Measurements from ENCODE around the gene COG7.
"Not testable (repeated sequence)": the region's sequence is repeated elsewhere in the genome, so short reads cannot be mapped to it uniquely, and the experiment has no call there.

Gene COG7

DNA sequence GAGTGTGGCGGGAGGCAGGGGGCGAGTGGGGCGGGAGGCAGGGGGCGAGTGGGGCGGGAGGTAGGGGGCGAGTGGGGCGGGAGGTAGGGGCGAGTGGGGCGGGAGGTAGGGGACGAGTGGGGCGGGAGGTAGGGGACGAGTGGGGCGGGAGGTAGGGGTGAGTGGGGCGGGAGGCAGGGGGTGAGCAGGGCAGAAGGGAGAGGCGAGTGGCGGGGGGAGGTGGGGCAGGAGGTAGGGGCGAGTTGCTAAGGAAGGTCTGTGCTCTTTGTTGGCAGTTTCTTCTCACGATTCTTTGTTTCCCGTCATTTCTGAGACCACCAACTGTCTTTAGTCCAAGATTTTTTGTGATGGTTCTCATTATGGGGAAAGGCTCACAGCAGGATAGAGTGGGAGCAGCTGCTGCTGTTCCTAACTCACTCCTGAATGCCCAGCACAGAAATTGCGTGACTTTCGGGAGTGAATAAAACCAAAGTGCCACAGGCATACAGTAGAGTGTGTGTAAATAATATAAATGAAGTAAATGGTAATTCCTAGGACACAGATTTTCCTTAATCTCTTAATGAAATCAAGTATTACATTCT is 44.7 kb downstream of the COG7 start:
- Mint-ChIP-seq H3K4me1 (ENCODE audit: low read depth) (no peaks in the 10 kb centered on the region), H3K9me3 (ENCODE audit: low read depth) (no peaks in the 10 kb centered on the region), H3K4me3 (no peak overlapping the region), H3K36me3 (peaks cover 8% of the 10 kb centered on the region), H3K27me3 (no peaks in the 10 kb centered on the region), H3K27ac (no peak overlapping the region)

DNA sequence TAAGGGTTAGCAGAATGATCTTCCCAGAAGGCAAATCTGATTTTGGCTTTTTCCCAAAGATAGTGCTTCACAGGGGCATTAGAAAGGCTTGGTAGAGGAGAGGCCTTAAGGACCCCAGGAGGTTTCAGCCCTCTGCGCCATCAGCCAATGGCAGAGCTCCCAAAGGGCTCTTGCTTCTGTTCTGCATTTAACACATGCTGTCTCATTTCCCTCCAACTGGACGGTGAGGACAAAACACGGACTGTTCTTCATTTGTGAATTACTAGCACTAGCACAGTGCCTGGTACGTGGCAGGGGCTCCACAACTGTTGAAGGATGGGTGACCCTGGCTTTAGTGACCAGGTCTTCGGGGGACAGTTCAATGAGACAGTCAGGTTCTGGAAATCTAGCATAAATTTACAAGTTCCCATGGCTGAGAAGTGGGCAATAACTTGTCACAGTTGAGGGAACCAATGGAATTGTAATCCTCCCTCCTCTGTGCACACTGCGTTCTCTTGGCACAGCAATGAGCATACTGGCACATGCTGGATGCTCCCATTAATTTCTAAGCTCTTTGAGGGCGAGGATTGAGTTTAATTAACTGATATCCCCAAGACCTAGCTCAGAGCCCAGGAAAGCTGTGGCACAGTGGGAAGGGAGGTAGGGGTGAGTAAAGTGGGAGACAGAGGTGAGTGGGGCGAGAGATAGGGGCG is 45.4 kb downstream of the COG7 start:
- Mint-ChIP-seq H3K27ac (no peak overlapping the region), H3K9me3 (ENCODE audit: low read depth) (no peaks in the 10 kb centered on the region), H3K36me3 (peaks cover 15% of the 10 kb centered on the region), H3K4me1 (ENCODE audit: low read depth) (no peaks in the 10 kb centered on the region), H3K27me3 (no peaks in the 10 kb centered on the region), H3K4me3 (no peak overlapping the region)

DNA sequence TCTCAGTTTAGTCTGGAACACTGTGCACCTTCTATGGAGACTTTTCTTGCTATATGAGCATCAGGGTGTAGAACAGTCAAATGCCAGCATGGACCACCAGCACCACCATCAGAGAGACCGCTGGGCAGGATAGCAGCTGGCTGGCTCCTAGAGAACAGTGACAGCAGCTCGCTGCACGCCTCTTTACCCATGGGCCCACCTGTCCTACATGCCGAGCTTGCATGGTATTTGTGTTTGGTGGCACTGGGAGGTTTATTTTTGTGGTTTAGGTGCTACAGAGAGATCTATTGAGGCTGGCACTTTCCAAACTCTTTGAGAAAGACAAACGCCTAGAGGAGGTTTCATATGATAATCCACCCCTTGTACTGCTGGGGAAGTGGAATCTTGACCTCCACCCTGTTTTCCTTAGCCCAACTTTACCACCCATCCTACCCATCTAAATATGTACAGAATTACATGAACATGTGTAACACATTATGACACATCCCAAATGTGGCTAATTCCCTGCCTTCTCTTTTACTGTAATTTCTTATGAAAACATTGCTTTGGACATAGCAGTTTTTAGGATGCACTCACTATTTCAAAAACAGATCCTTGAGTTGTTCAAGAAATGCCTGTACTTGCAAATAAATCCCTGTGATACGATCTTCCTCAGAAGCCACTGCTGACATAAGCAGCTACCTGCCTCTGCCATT is 46.3 kb downstream of the COG7 start:
- Mint-ChIP-seq H3K27me3 (no peaks in the 10 kb centered on the region), H3K27ac (no peak overlapping the region), H3K4me3 (no peak overlapping the region), H3K36me3 (peaks cover 18% of the 10 kb centered on the region), H3K9me3 (ENCODE audit: low read depth) (no peaks in the 10 kb centered on the region), H3K4me1 (ENCODE audit: low read depth) (no peaks in the 10 kb centered on the region)

DNA sequence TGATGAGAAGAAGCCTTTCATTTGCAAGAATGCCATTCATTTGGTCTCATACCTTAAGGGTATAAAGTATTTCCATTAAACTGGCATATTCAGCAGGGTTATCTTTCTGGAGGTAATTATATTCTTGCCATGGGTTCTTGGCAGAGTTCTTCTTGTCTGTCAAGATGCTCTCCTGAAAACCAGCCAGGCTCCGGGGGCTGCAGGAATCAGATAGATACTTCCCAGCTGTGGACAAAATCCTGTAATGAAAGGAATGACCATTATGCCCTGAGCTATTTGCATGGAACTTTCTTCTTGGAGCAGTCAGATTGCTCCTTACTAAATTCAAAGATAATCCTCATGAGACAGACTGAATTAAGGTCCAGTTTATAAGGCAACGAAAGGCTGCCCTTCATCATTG is 47.0 kb downstream of the COG7 start:
- H3K27me3 Mint-ChIP-seq = no peaks in the 10 kb centered on the region
- no peaks in the 10 kb centered on the region for H3K4me1 Mint-ChIP-seq (ENCODE audit: low read depth)
- peaks cover 18% of the 10 kb centered on the region for H3K36me3 Mint-ChIP-seq
- H3K27ac Mint-ChIP-seq = no peak overlapping the region
- H3K4me3 Mint-ChIP-seq = no peak overlapping the region
- H3K9me3 Mint-ChIP-seq (ENCODE audit: low read depth) = no peaks in the 10 kb centered on the region

DNA sequence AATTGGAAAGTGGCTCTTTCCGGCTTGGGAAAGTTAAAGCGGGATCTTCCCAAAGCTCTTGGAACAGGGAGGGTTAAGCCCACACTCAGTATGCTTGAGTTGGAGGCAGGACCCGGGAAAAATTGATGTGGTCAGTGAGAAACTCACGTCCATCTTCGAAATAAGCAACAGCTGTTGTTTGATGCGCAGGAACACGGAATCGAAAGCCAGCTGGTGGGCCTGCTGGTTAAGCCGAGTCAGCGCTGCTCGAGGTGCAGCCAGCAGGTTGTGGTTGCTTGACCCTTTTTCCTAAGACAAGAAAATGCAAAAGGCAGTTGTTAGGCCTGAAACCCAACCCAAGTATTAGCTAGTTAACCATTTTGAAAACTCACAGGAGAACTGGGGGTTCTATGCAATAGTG is 49.4 kb downstream of the COG7 start:
- H3K27ac Mint-ChIP-seq = no peak overlapping the region
- peaks cover 23% of the 10 kb centered on the region for H3K36me3 Mint-ChIP-seq
- H3K9me3 Mint-ChIP-seq (ENCODE audit: low read depth) = no peaks in the 10 kb centered on the region
- no peaks in the 10 kb centered on the region for H3K27me3 Mint-ChIP-seq
- H3K4me1 Mint-ChIP-seq (ENCODE audit: low read depth) = no peaks in the 10 kb centered on the region
- H3K4me3 Mint-ChIP-seq = no peak overlapping the region

DNA sequence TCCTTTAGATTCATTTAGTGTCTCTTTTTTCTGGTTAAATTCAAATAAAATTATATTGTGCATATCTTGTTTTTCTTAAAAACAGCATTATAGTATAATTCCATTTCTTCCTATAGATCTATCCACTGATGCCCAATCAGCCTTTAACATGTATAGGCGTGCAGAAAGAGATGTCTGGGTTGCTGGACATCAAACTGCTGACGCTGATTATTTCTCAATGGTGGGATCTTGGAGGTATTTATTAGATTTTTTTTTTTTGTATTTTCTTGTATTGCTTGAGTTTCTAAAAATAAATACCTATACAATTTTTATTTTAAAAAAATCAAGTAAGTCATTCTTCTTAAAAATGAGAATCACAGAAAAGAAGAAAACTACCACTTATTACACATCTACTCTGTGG is 50.9 kb downstream of the COG7 start:
- H3K4me1 Mint-ChIP-seq (ENCODE audit: low read depth) = no peaks in the 10 kb centered on the region
- H3K27ac Mint-ChIP-seq = no peak overlapping the region
- H3K4me3 Mint-ChIP-seq = no peak overlapping the region
- no peaks in the 10 kb centered on the region for H3K9me3 Mint-ChIP-seq (ENCODE audit: low read depth)
- H3K36me3 Mint-ChIP-seq = peaks cover 23% of the 10 kb centered on the region
- H3K27me3 Mint-ChIP-seq = no peaks in the 10 kb centered on the region

DNA sequence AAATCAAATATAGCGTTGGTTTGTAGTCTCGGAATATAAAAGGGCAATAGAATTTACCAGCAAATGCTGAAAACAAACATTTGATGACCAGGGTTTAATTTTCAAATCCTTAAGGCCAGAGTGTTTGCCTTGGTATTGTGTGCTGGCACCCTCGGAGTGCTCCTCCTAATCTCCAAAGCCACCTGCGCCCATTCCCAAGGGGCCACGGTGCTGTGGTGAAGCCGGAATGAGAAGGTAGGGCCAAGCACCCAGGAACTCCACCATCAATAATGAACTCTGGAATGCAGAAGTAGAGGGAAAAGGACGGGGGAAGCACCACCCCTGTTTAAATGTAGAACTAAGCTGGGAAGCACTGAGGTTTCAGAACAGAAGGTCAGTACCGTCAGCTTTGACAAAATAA is 51.9 kb downstream of the COG7 start:
- Mint-ChIP-seq H3K4me1 (ENCODE audit: low read depth) (no peaks in the 10 kb centered on the region), H3K4me3 (no peak overlapping the region), H3K36me3 (peaks cover 21% of the 10 kb centered on the region), H3K27ac (no peak overlapping the region), H3K9me3 (ENCODE audit: low read depth) (no peaks in the 10 kb centered on the region), H3K27me3 (no peaks in the 10 kb centered on the region)

DNA sequence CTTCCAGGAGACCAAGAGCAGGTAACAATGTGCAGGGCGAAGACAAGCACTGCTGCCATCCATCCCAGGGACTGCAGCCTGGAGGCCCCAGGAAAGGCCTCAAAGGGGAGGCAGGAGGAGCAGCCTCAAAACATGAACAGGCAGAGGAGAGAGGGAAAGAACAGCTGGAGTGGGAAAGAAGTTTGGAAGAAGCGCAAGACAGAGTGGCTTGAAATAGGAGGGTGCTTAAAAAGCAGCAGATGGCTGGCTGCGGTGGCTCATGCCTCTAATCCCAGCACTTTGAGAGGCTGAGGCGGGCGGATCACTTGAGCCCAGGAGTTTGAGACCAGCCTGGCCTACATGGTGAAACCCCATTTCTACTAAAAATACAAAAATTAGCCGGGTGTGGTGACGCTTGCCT is 52.5 kb downstream of the COG7 start:
- not testable (repeated sequence) for H3K4me3 Mint-ChIP-seq; H3K4me1 Mint-ChIP-seq (ENCODE audit: low read depth); H3K27ac Mint-ChIP-seq; H3K27me3 Mint-ChIP-seq; H3K9me3 Mint-ChIP-seq (ENCODE audit: low read depth)
- peaks cover 21% of the 10 kb centered on the region for H3K36me3 Mint-ChIP-seq

DNA sequence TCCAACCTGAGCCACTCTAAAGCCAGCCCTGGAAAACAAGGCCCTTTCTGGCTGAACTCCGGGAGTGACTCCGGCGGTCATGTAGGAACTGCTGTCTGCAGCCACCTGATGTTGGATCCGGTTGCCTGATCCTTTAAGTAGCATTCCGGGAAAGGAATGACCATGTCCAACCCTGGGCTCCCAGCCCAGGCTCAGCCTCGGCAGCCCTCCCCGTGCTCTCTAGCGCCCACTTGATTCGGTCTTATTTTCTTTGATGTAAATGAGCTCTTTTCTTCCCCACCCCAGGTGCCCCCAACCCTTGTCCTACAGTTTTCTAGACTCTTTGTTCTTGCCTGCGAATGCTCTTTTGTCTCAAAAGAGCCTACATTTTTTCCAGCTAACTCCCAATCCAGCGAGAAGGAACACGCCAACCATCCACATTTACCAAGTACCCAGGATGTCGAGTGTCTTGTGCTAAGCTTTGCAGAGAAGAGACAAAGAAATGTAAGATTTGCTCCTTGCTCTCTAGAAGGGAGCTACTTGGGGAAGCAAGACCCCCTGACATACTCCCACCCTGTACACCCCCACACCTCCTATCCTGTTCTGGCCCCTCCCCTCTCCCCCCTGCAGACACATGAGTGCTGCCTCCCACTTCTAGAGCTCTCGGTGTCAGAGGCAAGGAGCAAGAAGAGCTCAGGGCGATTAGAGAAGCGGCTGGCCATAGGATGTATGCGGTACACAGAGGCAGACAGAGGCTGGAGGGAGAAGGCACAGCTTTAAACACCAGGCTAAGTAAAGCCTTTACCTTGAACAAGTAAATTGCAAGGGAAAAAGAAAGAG is 53.8 kb downstream of the COG7 start:
- no peaks in the 10 kb centered on the region for H3K9me3 Mint-ChIP-seq (ENCODE audit: low read depth)
- no peaks in the 10 kb centered on the region for H3K4me1 Mint-ChIP-seq (ENCODE audit: low read depth)
- no peak overlapping the region for H3K4me3 Mint-ChIP-seq

DNA sequence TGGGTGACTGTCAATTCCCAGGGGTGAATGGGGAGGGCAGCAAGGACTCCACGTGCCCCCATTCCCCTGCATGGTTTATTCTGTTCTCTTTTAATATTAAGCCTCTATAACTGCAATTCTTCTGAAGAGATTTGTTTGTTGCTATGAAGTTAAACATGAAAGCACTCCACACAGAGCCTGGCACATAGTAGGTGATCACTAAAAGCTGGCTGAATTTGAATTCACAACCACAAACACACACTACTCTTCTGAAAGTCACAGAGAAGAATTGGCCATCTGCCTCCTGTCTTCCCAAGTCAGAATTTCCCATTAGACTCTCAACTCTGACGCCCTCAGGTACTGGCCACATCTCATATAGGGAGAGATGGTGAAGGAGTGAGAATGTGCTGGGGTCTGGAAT is 55.5 kb downstream of the COG7 start:
- Mint-ChIP-seq H3K27me3 (no peaks in the 10 kb centered on the region), H3K4me1 (ENCODE audit: low read depth) (no peaks in the 10 kb centered on the region), H3K36me3 (peaks cover 9% of the 10 kb centered on the region), H3K4me3 (no peak overlapping the region), H3K27ac (no peak overlapping the region), H3K9me3 (ENCODE audit: low read depth) (no peaks in the 10 kb centered on the region)

More for the DNA sequence above, 53.8 kb downstream of the COG7 start:
- Mint-ChIP-seq H3K27ac (no peak overlapping the region), H3K36me3 (peaks cover 21% of the 10 kb centered on the region), H3K27me3 (no peaks in the 10 kb centered on the region)

DNA sequence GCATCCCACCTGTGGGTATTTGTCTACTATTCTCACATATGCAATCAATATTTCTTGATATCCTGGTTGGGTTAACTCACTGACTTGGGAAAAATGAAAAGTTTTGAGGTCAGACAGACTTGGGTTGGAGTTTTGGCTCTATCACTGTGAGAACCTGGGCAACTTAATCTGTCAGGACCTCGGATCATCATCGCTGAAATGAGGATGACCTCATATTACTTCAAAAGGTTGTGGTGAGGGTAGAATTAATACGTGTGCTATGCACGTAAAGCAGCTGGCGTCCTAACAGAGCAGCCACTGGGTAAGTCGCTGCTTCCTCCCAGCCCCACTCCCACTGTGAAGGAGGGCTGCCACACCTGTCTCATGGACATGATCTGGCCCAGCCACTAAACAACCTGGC is 57.3 kb downstream of the COG7 start:
- no peak overlapping the region for H3K27ac Mint-ChIP-seq
- H3K27me3 Mint-ChIP-seq = no peaks in the 10 kb centered on the region
- H3K9me3 Mint-ChIP-seq (ENCODE audit: low read depth) = no peaks in the 10 kb centered on the region
- H3K4me3 Mint-ChIP-seq = no peak overlapping the region
- no peaks in the 10 kb centered on the region for H3K4me1 Mint-ChIP-seq (ENCODE audit: low read depth)
- H3K36me3 Mint-ChIP-seq = peaks cover 9% of the 10 kb centered on the region

DNA sequence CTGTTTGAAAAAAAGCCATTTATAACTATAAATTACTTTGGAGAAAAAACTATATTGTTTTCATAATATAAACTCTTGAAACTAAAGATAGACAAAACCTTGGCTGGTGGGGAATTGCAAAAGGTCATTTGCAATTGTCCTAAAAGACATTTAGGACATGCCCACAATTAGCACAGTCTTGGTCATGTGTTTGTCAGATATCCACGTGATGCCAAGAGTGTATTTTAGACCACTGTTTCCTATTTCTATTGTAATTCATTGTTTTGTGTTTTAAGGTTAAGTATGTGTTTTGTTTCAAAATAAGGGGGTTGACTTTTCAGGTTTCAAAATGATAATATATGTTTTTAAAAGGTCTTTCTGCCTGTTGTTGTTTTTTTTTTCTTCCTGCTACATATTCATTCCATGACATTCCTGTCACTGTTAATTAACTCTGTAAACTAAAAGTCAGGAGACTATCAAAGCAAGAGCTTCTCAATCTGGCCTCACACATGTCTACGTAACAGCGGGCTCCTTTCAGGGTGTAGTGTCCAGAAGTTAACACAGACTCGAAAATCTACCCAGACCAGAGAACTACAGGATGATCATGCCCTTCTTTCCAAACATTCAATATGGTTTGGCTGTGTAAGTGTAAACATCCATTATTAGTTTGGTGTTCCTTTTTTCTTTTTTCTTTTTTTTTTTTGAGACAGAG is 58.7 kb downstream of the COG7 start:
- Mint-ChIP-seq H3K27ac (no peak overlapping the region), H3K36me3 (peaks cover 6% of the 10 kb centered on the region), H3K27me3 (no peaks in the 10 kb centered on the region), H3K9me3 (ENCODE audit: low read depth) (no peaks in the 10 kb centered on the region), H3K4me3 (no peak overlapping the region), H3K4me1 (ENCODE audit: low read depth) (no peaks in the 10 kb centered on the region)

DNA sequence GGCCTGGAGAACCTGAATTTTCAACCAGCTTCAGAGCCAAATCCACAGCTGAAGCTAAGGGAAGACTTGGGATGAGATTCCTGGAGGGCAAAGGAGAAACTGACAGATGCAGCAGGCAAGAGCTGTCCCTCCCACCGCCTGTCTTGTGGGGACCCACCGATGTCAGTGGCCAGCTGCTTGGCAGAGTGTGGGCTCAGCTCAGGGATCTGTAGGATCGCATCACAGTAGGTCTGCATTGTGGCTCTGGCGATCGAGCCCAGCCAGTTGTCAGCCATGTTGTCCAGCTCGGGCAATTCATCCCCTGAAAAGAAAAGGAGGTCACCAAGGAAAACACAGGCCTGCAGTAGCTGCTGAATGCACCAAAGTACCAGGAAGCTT is 60.8 kb downstream of the COG7 start:
- Mint-ChIP-seq H3K9me3 (ENCODE audit: low read depth) (no peaks in the 10 kb centered on the region), H3K27me3 (no peaks in the 10 kb centered on the region), H3K27ac (no peak overlapping the region), H3K4me3 (no peak overlapping the region), H3K4me1 (ENCODE audit: low read depth) (no peaks in the 10 kb centered on the region), H3K36me3 (peaks cover 4% of the 10 kb centered on the region)

DNA sequence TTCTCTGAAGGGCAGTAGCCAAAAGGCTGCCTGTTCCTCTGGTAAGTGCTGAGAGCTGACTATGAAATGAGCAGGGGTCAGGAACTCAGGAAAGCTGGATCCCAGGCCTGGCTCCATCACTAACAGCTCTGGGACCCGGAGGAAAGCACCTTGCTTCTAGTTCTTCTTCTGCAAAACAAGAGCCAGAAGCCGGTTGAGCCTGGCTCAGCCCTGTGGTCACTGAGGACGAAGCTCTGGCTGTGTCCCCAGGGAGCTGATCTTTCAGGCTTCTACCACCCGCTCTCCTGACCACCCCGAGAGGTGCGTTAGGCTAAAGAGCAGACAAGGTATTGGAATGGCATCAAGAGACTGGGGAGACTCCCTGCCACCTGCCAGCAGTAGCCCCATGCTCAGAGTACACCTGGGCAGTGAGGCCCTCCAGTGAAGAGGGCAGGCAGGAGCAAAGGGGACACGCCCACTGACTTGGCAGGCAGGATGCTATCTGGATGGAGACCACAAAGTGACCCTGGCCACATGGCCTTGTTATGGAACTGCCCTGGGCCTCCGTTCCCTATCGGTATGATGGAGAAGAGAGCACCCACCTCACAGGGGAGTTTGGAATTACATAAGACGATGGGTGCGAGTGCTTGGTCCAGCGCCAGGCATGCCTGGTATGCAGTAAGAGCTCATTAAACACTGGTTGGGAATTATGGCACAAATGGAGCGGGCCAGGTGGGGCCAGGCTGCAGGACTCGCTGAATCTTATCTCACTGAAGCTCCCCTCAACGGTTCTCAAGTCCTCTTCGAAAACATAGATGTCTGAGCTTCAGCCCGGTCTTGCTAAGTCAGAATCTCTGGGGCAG is 61.4 kb downstream of the COG7 start:
- H3K27me3 Mint-ChIP-seq = no peaks in the 10 kb centered on the region
- no peaks in the 10 kb centered on the region for H3K4me1 Mint-ChIP-seq (ENCODE audit: low read depth)
- no peak overlapping the region for H3K4me3 Mint-ChIP-seq
- no peaks in the 10 kb centered on the region for H3K9me3 Mint-ChIP-seq (ENCODE audit: low read depth)
- H3K36me3 Mint-ChIP-seq = peaks cover 2% of the 10 kb centered on the region
- H3K27ac Mint-ChIP-seq = no peak overlapping the region

Data from activated naive CD8-positive, alpha-beta T cell (primary cell).